H9 (cell line): Measurements from ENCODE around the gene RAC2. TPM values are rescaled to one million over a fixed set of nuclear protein-coding genes. Genes with fewer than 3 reads are reported as not detected.
A peak's percentile ranks its signal among the peaks of the same experiment; 100 is the strongest.

Source experiments
- DNase-seq: peaks from one replicate; pipeline ENCODE4 v3.0.0-alpha.2; 2017
- H2AFZ ChIP-seq: one replicate; pipeline ENCODE4 v1.6.1; 2013; ENCODE audit warnings: mild to moderate bottlenecking, low read length, control low read depth, moderate library complexity
- H2AK5ac ChIP-seq: 2 replicates; pipeline ENCODE4 v1.6.1; 2013; ENCODE audit warnings: low read length, control low read depth, mixed read lengths; ENCODE audit not compliant: insufficient read length
- H2BK120ac ChIP-seq: one replicate; pipeline ENCODE4 v1.6.1; 2013; ENCODE audit warnings: low read depth, mild to moderate bottlenecking, low read length, control low read depth, inconsistent platforms; ENCODE audit not compliant: poor library complexity, severe bottlenecking
- H2BK12ac ChIP-seq: 2 replicates; pipeline ENCODE4 v1.6.1; 2013; ENCODE audit warnings: low read length, control low read depth, mixed read lengths, low read depth; ENCODE audit not compliant: insufficient read length
- H2BK15ac ChIP-seq: 2 replicates; pipeline ENCODE4 v1.6.1; 2013; ENCODE audit warnings: low read depth, low read length, control low read depth
- H2BK20ac ChIP-seq: one replicate; pipeline ENCODE4 v1.6.1; 2013; ENCODE audit warnings: low read depth, mild to moderate bottlenecking, low read length, control low read depth, inconsistent platforms; ENCODE audit not compliant: poor library complexity, severe bottlenecking
- H2BK5ac ChIP-seq: 2 replicates; pipeline ENCODE4 v1.6.1; 2013; ENCODE audit warnings: low read length, control low read depth, mixed read lengths; ENCODE audit not compliant: insufficient read length
- H3K14ac ChIP-seq: 2 replicates; pipeline ENCODE4 v1.6.1; 2013; ENCODE audit warnings: low read length, control low read depth; ENCODE audit not compliant: insufficient read depth
- H3K18ac ChIP-seq: 2 replicates; pipeline ENCODE4 v1.6.1; 2013; ENCODE audit warnings: low read depth, mild to moderate bottlenecking, mixed read lengths, low read length, control low read depth; ENCODE audit not compliant: insufficient read length
- H3K23ac ChIP-seq: 2 replicates; pipeline ENCODE4 v1.6.1; 2013; ENCODE audit warnings: low read length, control low read depth, mixed read lengths, low read depth; ENCODE audit not compliant: insufficient read length
- H3K23me2 ChIP-seq: 2 replicates; pipeline ENCODE4 v1.6.1; 2013; ENCODE audit warnings: low read depth, mild to moderate bottlenecking, mixed read lengths, low read length, control low read depth; ENCODE audit not compliant: insufficient read length, poor library complexity, severe bottlenecking
- H3K27ac ChIP-seq: 2 replicates; pipeline ENCODE4 v1.5.1; 2013; ENCODE audit warnings: low read length, control low read depth, mixed read lengths, low read depth; ENCODE audit not compliant: insufficient read length
- H3K27me3 ChIP-seq: 2 replicates; pipeline ENCODE4 v1.6.1; 2013; ENCODE audit warnings: low read length, control low read depth, inconsistent platforms; ENCODE audit not compliant: insufficient read depth
- H3K4ac ChIP-seq: 2 replicates; pipeline ENCODE4 v1.6.1; 2013; ENCODE audit warnings: low read depth, mild to moderate bottlenecking, control low read depth, inconsistent platforms, low read length, moderate library complexity
- H3K4me1 ChIP-seq: 2 replicates; pipeline ENCODE4 v1.6.1; 2013; ENCODE audit warnings: low read length, control low read depth, inconsistent platforms; ENCODE audit not compliant: insufficient read depth
- H3K4me2 ChIP-seq: 2 replicates; pipeline ENCODE4 v1.6.1; 2013; ENCODE audit warnings: low read length, control low read depth, mixed read lengths; ENCODE audit not compliant: insufficient read length, insufficient read depth
- H3K56ac ChIP-seq: 2 replicates; pipeline ENCODE4 v1.6.1; 2013; ENCODE audit warnings: low read depth, mild to moderate bottlenecking, mixed read lengths, low read length, control low read depth; ENCODE audit not compliant: insufficient read length
- H3K79me1 ChIP-seq: 2 replicates; pipeline ENCODE4 v1.6.1; 2013; ENCODE audit warnings: low read depth, mild to moderate bottlenecking, moderate library complexity, low read length, control low read depth, inconsistent platforms; ENCODE audit not compliant: insufficient read depth, poor library complexity, severe bottlenecking
- H3K79me2 ChIP-seq: 2 replicates; pipeline ENCODE4 v1.6.1; 2013; ENCODE audit warnings: low read length, control low read depth, inconsistent platforms; ENCODE audit not compliant: insufficient read depth
- H3K9ac ChIP-seq: 2 replicates; pipeline ENCODE4 v1.6.1; 2013; ENCODE audit warnings: low read length, control low read depth, mixed read lengths; ENCODE audit not compliant: insufficient read length; ENCODE audit errors: extremely low read depth
- H3K9me3 ChIP-seq: one replicate; pipeline ENCODE4 v1.6.1; 2013; ENCODE audit warnings: low read depth, low read length, inconsistent platforms; ENCODE audit not compliant: control insufficient read depth
- H3T11ph ChIP-seq: one replicate; pipeline ENCODE4 v1.6.1; 2013; ENCODE audit warnings: mild to moderate bottlenecking, low read length, control low read depth, inconsistent platforms
- H4K20me1 ChIP-seq: one replicate; pipeline ENCODE4 v1.6.1; 2013; ENCODE audit not compliant: control insufficient read depth, insufficient read length, insufficient read depth
- H4K5ac ChIP-seq: 2 replicates; pipeline ENCODE4 v1.6.1; 2013; ENCODE audit warnings: low read depth, mild to moderate bottlenecking, mixed read lengths, low read length, control low read depth; ENCODE audit not compliant: insufficient read length
- H4K8ac ChIP-seq: replicated peaks from 2 replicates; pipeline ENCODE4 v1.6.1; 2013; ENCODE audit warnings: low read length, control low read depth, mixed read lengths, low read depth; ENCODE audit not compliant: insufficient read length
- H4K91ac ChIP-seq: 2 replicates; pipeline ENCODE4 v1.6.1; 2013; ENCODE audit warnings: low read depth, mild to moderate bottlenecking, moderate library complexity, mixed read lengths, low read length, control low read depth; ENCODE audit not compliant: insufficient read length
- H3K27ac Mint-ChIP-seq, 3 experiments: 2 replicates in 2 of 3; 3 replicates in 1 of 3; pipeline ENCODE4 v1.8.0; 2020 to 2021; ENCODE audit warnings: mixed read lengths in 3 of 3, mild to moderate bottlenecking in 1 of 3, moderate library complexity in 1 of 3
- H3K27me3 Mint-ChIP-seq: 2 replicates; pipeline ENCODE4 v1.8.0; 2021; ENCODE audit warnings: low read depth, mild to moderate bottlenecking, moderate library complexity, mixed read lengths
- H3K36me3 Mint-ChIP-seq, 3 experiments: 2 replicates in 2 of 3; 3 replicates in 1 of 3; pipeline ENCODE4 v1.8.0; 2020 to 2021; ENCODE audit warnings: low read depth in 3 of 3, mixed read lengths in 3 of 3; ENCODE audit not compliant: insufficient read depth in 1 of 3
- H3K4me1 Mint-ChIP-seq, 2 experiments: 2 replicates each; pipeline ENCODE4 v1.8.0; 2020; ENCODE audit warnings: mixed read lengths in 2 of 2
- H3K4me3 Mint-ChIP-seq, 2 experiments: 2 replicates in 1 of 2; 3 replicates in 1 of 2; pipeline ENCODE4 v1.8.0; 2020 to 2021; ENCODE audit warnings: mild to moderate bottlenecking in 2 of 2, mixed read lengths in 2 of 2, moderate library complexity in 1 of 2
- H3K9me3 Mint-ChIP-seq, 2 experiments: 2 replicates in 1 of 2; 3 replicates in 1 of 2; pipeline ENCODE4 v1.8.0; 2020; ENCODE audit warnings: mild to moderate bottlenecking in 2 of 2, mixed read lengths in 2 of 2, moderate library complexity in 1 of 2
- WGBS: extraction: QIAGEN DNeasy Blood & Tissue Kit; methylation state at CpG from one replicate; pipeline ENCODE4 v1.1.7; 2013; ENCODE audit warnings: missing lambda C conversion rate, low lambda C conversion rate, mixed read lengths; ENCODE audit not compliant: insufficient read length; ENCODE audit errors: extremely low coverage; 5-methylcytosine and 5-hydroxymethylcytosine counted together
- total RNA-seq: library from RNA; stranded (reverse); gene quantifications from 2 replicates; pipeline ENCODE4 v1.2.1, GENCODE V29; 2021
- TF ChIP-seq, protein P1 (sequence below): fragments of 200-600 bp; sonication (generic); conservative IDR thresholded peaks from 3 replicates; pipeline ENCODE4 v1.8.0; 2021; ENCODE audit warnings: antibody characterized with exemption, mild to moderate bottlenecking

The RAC2 gene
- total RNA-seq, 1 experiment from 2014 or later = 2.8 TPM

DNA sequence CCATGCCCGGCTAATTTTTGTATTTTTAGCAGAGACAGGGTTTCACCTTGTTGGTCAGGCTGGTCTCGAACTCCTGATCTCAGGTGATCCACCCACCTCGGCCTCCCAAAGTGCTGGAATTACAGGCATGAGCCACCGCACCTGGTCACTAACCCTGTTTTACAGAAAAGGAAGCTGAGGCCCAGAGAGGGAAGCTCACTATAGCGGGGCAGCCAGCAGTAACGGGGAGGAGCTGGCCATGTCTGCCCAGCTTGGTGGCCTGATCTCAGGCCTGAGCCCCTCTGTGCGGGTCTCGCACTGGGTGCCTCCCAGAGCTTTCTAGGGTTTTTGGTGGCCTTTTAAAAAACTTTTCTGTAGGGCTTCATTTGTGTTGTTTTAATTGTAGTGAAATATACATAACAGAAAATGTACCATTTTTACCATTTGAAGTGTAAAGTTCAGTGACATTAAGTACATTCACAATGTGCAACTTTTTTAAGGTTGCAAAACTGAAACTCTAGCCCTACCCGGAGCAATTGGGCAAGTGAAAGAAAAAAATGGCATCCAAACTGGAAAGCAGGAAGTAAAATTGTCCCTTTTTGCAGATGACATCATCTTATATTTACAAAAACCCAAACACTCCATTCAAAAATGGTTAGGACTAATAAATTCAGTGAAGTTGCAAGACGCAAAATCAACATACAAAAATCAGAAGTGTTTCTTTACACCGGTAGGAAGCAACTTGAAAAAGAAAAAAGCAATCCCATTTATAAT lies 23.8 kb upstream of the RAC2 start:
- H3K56ac ChIP-seq = no peak overlapping the region
- no peak overlapping the region for H4K8ac ChIP-seq
- H3K27ac Mint-ChIP-seq = no peak overlapping the region
- no peak overlapping the region for H3K4me3 Mint-ChIP-seq
- H3K9ac ChIP-seq = no peak overlapping the region
- H3K27me3 Mint-ChIP-seq = peaks cover 62% of the 10 kb centered on the region
- no peak overlapping the region for H2BK12ac ChIP-seq
- H2AFZ ChIP-seq = no peak overlapping the region
- no peak overlapping the region for H3K14ac ChIP-seq
- no peaks in the 10 kb centered on the region for H3K79me2 ChIP-seq
- H3K4me1 ChIP-seq = no peaks in the 10 kb centered on the region
- WGBS = no CpG with 5 or more reads among the region's 11 CpGs
- no peak overlapping the region for H4K5ac ChIP-seq
- H4K20me1 ChIP-seq = no peaks in the 10 kb centered on the region
- peaks cover 6 to 8% of the 10 kb centered on the region in 2 experiments for H3K4me1 Mint-ChIP-seq
- H3K9me3 Mint-ChIP-seq = peaks cover 18 to 19% of the 10 kb centered on the region in 2 experiments
- peak; percentile 22 for DNase-seq
- H3K79me1 ChIP-seq = no peaks in the 10 kb centered on the region
- no peak overlapping the region for H3K27ac ChIP-seq
- H3T11ph ChIP-seq = no peak overlapping the region
- no peaks in the 10 kb centered on the region for H3K23me2 ChIP-seq
- no peak overlapping the region for H3K4ac ChIP-seq
- no peak overlapping the region for H2BK15ac ChIP-seq
- no peaks in the 10 kb centered on the region; the same call in 1 of the 2 replicates for H3K27me3 ChIP-seq
- H2BK20ac ChIP-seq = no peak overlapping the region
- no peak overlapping the region for H2BK5ac ChIP-seq
- H4K91ac ChIP-seq = no peak overlapping the region
- H2BK120ac ChIP-seq = no peak overlapping the region
- no peak overlapping the region for H2AK5ac ChIP-seq
- TF ChIP-seq, protein P1, sequence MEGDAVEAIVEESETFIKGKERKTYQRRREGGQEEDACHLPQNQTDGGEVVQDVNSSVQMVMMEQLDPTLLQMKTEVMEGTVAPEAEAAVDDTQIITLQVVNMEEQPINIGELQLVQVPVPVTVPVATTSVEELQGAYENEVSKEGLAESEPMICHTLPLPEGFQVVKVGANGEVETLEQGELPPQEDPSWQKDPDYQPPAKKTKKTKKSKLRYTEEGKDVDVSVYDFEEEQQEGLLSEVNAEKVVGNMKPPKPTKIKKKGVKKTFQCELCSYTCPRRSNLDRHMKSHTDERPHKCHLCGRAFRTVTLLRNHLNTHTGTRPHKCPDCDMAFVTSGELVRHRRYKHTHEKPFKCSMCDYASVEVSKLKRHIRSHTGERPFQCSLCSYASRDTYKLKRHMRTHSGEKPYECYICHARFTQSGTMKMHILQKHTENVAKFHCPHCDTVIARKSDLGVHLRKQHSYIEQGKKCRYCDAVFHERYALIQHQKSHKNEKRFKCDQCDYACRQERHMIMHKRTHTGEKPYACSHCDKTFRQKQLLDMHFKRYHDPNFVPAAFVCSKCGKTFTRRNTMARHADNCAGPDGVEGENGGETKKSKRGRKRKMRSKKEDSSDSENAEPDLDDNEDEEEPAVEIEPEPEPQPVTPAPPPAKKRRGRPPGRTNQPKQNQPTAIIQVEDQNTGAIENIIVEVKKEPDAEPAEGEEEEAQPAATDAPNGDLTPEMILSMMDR = no peak
- no peak overlapping the region for H3K4me2 ChIP-seq
- H3K36me3 Mint-ChIP-seq = peaks cover 2 to 12% (median 2%) of the 10 kb centered on the region in 3 experiments; a peak in 5 of 7 replicates
- no peak overlapping the region for H3K18ac ChIP-seq
- no peak overlapping the region for H3K23ac ChIP-seq
- H3K9me3 ChIP-seq = no peaks in the 10 kb centered on the region
